ENCODE measurements around the gene RBM47. TPM values are rescaled to one million over a fixed set of nuclear protein-coding genes. Genes with fewer than 3 reads are reported as not detected.

RBM47 gene
- total RNA-seq, 1 donor from 2014 or later = 37.8 TPM

DNA sequence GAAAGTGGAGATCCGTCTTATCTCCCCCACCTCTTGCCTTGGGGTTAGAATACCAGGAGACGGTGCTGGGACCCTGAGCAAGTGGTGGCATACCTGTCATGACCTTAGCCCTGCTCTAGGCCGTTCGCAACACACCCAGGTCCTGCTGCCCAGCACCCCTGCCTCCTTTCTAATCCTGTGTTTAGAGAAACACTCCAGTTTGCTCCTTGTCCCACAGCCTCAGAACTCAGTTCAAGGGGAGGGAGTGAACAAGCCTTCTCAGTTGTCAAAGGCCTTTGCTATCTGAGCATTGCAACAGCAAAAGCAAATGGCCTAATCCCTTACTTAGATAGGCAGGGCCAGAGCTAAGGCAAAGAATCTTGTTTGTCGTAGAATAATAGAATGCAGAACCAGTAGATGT, 226.6 kb downstream of the RBM47 start:
- no peaks in the 10 kb centered on the region for H3K27me3 Mint-ChIP-seq (ENCODE audit: low read depth)
- TF ChIP-seq, protein P1, sequence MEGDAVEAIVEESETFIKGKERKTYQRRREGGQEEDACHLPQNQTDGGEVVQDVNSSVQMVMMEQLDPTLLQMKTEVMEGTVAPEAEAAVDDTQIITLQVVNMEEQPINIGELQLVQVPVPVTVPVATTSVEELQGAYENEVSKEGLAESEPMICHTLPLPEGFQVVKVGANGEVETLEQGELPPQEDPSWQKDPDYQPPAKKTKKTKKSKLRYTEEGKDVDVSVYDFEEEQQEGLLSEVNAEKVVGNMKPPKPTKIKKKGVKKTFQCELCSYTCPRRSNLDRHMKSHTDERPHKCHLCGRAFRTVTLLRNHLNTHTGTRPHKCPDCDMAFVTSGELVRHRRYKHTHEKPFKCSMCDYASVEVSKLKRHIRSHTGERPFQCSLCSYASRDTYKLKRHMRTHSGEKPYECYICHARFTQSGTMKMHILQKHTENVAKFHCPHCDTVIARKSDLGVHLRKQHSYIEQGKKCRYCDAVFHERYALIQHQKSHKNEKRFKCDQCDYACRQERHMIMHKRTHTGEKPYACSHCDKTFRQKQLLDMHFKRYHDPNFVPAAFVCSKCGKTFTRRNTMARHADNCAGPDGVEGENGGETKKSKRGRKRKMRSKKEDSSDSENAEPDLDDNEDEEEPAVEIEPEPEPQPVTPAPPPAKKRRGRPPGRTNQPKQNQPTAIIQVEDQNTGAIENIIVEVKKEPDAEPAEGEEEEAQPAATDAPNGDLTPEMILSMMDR (IDR thresholded peaks at IDR 0.05; ENCODE audit: unreplicated experiment) = no peak
- H3K4me1 Mint-ChIP-seq = peaks cover 22% of the 10 kb centered on the region
- H3K27ac Mint-ChIP-seq = peak overlapping the region; percentile 28
- H3K36me3 Mint-ChIP-seq = peaks cover 8% of the 10 kb centered on the region
- no peak for DNase-seq (ENCODE audit: low spot score in 2 of 2, unreplicated experiment in 2 of 2)
- no peak overlapping the region for H3K4me3 Mint-ChIP-seq
- H3K9me3 Mint-ChIP-seq = peaks cover 10% of the 10 kb centered on the region

DNA sequence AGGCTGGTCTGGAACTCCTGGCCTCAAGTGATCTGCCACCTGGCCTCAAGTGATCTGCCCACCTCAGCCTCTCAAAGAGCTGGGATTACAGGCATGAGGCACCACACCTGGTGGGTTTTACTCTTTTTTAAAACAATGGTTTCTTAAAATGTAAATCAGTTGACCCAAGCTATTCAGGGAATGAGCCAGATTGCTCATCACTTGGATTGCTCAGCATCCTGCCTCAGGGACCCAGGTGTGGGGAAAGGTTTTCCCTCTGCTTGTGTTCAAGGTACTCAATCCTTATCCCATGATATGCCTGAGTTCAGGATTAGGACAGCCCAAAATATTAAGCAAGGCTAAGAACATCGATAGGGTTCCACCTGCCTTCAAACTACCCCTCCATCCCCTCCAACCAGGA, 227.1 kb downstream of the RBM47 start:
- H3K27ac Mint-ChIP-seq = peak overlapping the region; percentile 22
- no peak overlapping the region for H3K4me3 Mint-ChIP-seq
- H3K4me1 Mint-ChIP-seq = peaks cover 22% of the 10 kb centered on the region
- peaks cover 5% of the 10 kb centered on the region for H3K36me3 Mint-ChIP-seq
- TF ChIP-seq, protein P1 (IDR thresholded peaks at IDR 0.05; ENCODE audit: unreplicated experiment) = no peak
- no peaks in the 10 kb centered on the region for H3K27me3 Mint-ChIP-seq (ENCODE audit: low read depth)
- peaks cover 6% of the 10 kb centered on the region for H3K9me3 Mint-ChIP-seq
- DNase-seq (ENCODE audit: low spot score in 2 of 2, unreplicated experiment in 2 of 2) = no peak

DNA sequence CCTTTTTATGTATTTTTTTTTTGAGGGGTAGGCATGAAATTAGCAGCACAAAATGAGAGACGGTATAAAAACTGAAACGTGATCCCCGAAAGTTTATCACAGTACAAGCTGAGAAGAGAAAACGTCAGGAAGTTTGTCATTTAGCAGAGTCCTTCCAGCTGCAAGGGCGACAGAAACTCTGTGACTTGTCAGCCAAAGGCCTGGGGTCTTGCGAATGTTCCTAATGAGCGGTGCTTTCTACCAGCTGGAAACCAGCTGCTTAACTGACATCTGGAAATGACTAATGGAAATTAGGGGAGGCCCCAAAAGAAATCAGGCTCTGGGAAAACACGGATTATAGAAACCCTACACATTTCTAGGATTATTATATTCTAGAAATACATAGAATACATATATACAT, 228.0 kb downstream of the RBM47 start:
- DNase-seq (ENCODE audit: low spot score in 2 of 2, unreplicated experiment in 2 of 2) = no peak
- Mint-ChIP-seq H3K36me3 (peaks cover 2% of the 10 kb centered on the region), H3K27me3 (ENCODE audit: low read depth) (no peaks in the 10 kb centered on the region), H3K4me1 (peaks cover 22% of the 10 kb centered on the region), H3K27ac (no peak overlapping the region), H3K9me3 (no peaks in the 10 kb centered on the region), H3K4me3 (no peak overlapping the region)
- TF ChIP-seq, protein P1 (IDR thresholded peaks at IDR 0.05; ENCODE audit: unreplicated experiment) = no peak

DNA sequence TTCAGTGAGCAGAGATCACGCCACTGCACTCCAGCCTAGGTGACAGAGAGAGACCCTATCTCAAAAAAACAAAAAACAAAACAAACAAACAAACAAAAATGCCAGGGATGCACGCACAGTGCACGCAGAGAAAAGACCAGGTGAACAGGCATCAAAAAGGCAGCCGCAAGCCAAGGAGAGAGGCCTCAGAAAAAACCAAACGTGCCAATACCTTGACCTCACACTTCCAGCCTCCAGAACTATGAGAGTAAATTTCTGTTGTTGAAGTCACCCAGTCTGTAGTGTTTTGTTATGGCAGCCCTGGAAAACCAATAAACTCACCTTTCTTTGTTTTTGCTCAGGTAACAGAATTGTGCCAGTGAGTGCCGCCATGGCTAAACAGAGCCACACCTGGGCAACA, 228.6 kb downstream of the RBM47 start:
- no peak for DNase-seq (ENCODE audit: low spot score in 2 of 2, unreplicated experiment in 2 of 2)
- peaks cover 2% of the 10 kb centered on the region for H3K36me3 Mint-ChIP-seq
- H3K4me3 Mint-ChIP-seq = no peak overlapping the region
- H3K4me1 Mint-ChIP-seq = peaks cover 26% of the 10 kb centered on the region
- no peaks in the 10 kb centered on the region for H3K27me3 Mint-ChIP-seq (ENCODE audit: low read depth)
- TF ChIP-seq, protein P1 (IDR thresholded peaks at IDR 0.05; ENCODE audit: unreplicated experiment) = no peak
- H3K27ac Mint-ChIP-seq = no peak overlapping the region
- H3K9me3 Mint-ChIP-seq = no peaks in the 10 kb centered on the region

DNA sequence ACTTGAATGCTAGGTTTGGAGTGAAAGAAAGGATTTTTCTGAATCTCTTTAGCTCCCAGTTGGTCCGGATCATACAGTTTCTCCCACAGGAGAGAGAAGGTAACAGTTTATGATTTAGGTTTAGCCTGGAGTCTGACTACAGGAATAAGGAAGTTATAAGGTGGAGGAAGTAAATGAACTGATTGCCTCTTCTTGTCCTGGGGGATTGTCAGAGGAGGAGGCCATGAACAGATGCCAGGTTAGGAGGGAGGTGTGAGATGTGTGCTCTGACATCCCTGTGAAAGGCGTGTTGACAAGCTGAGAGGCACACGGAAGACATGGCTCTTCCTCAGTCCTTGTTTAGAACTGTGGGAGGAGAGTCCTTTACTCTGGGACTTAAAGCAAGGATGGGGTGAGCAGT, 230.1 kb downstream of the RBM47 start:
- no peak overlapping the region for H3K4me3 Mint-ChIP-seq
- H3K27ac Mint-ChIP-seq = no peak overlapping the region
- peaks cover 30% of the 10 kb centered on the region for H3K4me1 Mint-ChIP-seq
- H3K27me3 Mint-ChIP-seq (ENCODE audit: low read depth) = no peaks in the 10 kb centered on the region
- H3K9me3 Mint-ChIP-seq = no peaks in the 10 kb centered on the region
- TF ChIP-seq, protein P1 (IDR thresholded peaks at IDR 0.05; ENCODE audit: unreplicated experiment) = no peak
- no peaks in the 10 kb centered on the region for H3K36me3 Mint-ChIP-seq
- no peak for DNase-seq (ENCODE audit: low spot score in 2 of 2, unreplicated experiment in 2 of 2)
